Measurements from ENCODE around the gene CPN2. TPM values are rescaled to one million over a fixed set of nuclear protein-coding genes. Genes with fewer than 3 reads are reported as not detected.
A peak's percentile ranks its signal among the peaks of the same experiment; 100 is the strongest.

Gene CPN2
- total RNA-seq, 1 donor from 2014 or later: not detected

DNA sequence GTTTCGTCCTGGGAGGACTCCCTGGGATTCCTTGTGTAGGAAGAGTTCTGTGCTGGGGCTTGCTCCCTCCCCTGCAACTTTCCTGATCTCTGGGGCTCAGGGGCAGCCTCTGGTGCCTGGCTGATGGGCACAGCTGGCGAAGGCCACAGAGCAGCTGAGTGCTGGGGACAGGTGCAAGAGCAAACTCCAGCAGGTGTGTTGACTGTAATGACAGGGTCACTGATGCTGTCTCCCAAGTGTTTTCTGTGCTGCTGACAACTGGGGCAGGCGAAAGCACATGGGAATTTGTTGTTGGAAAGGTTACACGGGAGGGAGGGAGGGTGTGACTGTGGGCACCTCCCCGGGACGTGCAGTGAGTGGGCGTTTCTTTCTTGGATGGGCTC lies 21.6 kb downstream of the CPN2 start:
- intact Hi-C loops (cut with micrococcal nuclease): no loop called here
- peaks cover 13% of the 10 kb centered on the region for H3K4me1 Mint-ChIP-seq (ENCODE audit: low read depth)
- no peak for DNase-seq (ENCODE audit: low spot score)
- no peak overlapping the region for H3K27ac Mint-ChIP-seq
- no peaks in the 10 kb centered on the region for H3K9me3 Mint-ChIP-seq
- H3K36me3 Mint-ChIP-seq (ENCODE audit: low read depth): no peaks in the 10 kb centered on the region
- H3K27me3 Mint-ChIP-seq (ENCODE audit: insufficient read depth): peaks cover 16% of the 10 kb centered on the region
- H3K4me3 Mint-ChIP-seq: no peak overlapping the region

DNA sequence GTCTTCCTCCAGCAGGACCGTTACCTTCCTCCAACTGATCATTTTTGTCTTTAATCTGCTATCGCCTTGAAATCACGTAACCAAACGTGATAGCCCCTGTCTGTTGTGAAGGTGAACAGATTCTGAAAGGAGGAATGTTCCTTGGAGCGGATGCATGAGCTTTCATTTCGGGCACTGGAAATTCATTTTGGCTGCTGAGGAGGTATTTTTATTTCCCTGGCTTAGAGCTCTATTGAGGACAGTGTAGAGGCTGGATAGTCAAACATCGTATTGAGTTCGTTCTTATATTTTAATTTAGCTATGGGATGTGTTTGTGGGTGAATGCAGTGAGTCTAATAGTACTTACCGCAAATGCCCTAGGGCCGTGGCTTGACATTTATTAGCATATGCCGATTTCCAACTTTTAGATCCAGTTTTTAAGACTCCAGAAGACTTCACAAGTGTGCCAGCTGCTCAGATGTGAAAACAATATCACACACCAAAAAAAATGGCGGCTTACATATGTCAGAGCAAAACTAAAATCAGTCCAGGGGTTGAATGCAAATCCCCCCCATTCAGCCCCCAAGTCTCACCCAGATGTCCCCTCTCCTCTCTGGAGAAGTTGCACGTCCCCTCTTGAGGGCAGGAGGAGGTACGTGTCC lies 22.1 kb downstream of the CPN2 start:
- H3K4me1 Mint-ChIP-seq (ENCODE audit: low read depth): peaks cover 11% of the 10 kb centered on the region
- no peaks in the 10 kb centered on the region for H3K9me3 Mint-ChIP-seq
- DNase-seq (ENCODE audit: low spot score): no peak
- intact Hi-C loops (cut with micrococcal nuclease): no loop called here
- H3K27me3 Mint-ChIP-seq (ENCODE audit: insufficient read depth): peaks cover 16% of the 10 kb centered on the region
- H3K36me3 Mint-ChIP-seq (ENCODE audit: low read depth): no peaks in the 10 kb centered on the region
- H3K4me3 Mint-ChIP-seq: no peak overlapping the region
- no peak overlapping the region for H3K27ac Mint-ChIP-seq

DNA sequence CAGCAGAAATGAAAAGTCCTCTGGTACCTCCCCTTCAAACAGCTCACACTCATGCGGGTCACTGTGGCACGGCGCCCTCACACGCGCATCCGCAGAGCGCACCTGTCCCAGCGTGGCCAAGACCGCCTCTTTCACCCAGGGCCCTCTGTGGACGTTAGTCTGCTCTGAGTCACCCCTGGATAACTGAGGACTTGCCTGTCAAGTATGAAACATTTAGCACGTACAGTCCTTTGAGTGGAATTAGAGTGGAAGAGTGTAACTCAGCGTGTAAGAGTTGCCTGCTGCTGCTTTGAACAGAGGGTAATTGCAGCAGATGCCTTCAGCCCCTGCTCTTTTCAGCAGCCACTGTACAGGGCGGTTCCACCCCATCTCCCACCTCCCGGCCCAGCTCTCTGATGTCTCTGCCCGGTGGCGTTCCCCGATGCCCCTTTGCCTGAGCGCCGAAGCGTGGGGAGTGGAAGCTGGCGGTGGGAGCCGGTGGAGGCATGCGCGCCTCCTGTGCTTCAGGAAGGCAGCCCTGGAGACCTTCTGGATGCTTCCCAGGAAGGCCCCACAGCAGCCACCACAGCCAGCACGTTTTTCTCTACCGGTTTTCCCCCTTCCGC lies 23.0 kb downstream of the CPN2 start:
- Mint-ChIP-seq H3K4me1 (ENCODE audit: low read depth) (peaks cover 5% of the 10 kb centered on the region), H3K4me3 (no peak overlapping the region), H3K27ac (no peak overlapping the region), H3K27me3 (ENCODE audit: insufficient read depth) (peaks cover 14% of the 10 kb centered on the region), H3K36me3 (ENCODE audit: low read depth) (no peaks in the 10 kb centered on the region), H3K9me3 (no peaks in the 10 kb centered on the region)
- DNase-seq (ENCODE audit: low spot score): no peak
- intact Hi-C loops (cut with micrococcal nuclease): no loop called here

DNA sequence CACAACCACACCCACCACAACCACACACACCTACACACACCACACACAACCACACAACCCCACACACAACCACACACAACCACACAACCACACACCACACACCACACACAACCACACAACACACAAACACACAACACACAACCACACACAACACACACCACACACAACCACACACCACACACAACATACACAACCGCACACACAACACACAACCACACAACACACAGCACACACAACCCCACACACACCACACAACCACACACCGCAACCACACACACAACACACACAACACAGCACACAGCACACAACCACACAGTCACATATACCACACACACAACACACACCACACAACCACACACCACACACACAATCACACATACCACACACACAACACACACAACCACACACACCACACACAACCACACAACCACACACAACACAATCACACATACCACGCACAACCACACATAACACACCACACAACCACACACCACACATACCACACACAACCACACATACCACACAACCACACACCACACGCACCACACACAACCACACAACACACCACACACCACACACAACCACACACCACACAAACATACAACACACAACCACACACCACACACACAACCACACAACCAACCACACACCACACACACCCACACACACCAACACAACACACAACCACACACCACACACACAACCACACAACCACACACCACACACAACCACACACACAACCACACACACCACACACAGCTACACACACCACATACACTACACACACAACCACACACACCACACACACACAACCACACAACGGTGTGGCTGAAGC lies 23.7 kb downstream of the CPN2 start:
- no peaks in the 10 kb centered on the region for H3K4me1 Mint-ChIP-seq (ENCODE audit: low read depth)
- no peaks in the 10 kb centered on the region for H3K36me3 Mint-ChIP-seq (ENCODE audit: low read depth)
- no peak for DNase-seq (ENCODE audit: low spot score)
- H3K4me3 Mint-ChIP-seq: no peak overlapping the region
- no peaks in the 10 kb centered on the region for H3K9me3 Mint-ChIP-seq
- peaks cover 7% of the 10 kb centered on the region for H3K27me3 Mint-ChIP-seq (ENCODE audit: insufficient read depth)
- no peak overlapping the region for H3K27ac Mint-ChIP-seq
- intact Hi-C loops (cut with micrococcal nuclease): no loop called here

DNA sequence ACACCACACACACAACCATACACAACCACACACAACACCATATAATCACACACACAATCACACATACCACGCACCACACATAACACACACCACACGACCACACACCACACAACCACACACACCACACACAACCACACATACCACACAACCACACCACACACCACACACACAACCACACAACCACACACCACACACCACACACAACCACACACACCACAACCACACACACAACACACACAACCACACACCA lies 24.2 kb downstream of the CPN2 start:
- DNase-seq (ENCODE audit: low spot score): no peak
- Mint-ChIP-seq H3K9me3 (no peaks in the 10 kb centered on the region), H3K27me3 (ENCODE audit: insufficient read depth) (peaks cover 6% of the 10 kb centered on the region), H3K4me3 (no peak overlapping the region), H3K4me1 (ENCODE audit: low read depth) (no peaks in the 10 kb centered on the region), H3K36me3 (ENCODE audit: low read depth) (no peaks in the 10 kb centered on the region), H3K27ac (no peak overlapping the region)
- intact Hi-C loops (cut with micrococcal nuclease): no loop called here

DNA sequence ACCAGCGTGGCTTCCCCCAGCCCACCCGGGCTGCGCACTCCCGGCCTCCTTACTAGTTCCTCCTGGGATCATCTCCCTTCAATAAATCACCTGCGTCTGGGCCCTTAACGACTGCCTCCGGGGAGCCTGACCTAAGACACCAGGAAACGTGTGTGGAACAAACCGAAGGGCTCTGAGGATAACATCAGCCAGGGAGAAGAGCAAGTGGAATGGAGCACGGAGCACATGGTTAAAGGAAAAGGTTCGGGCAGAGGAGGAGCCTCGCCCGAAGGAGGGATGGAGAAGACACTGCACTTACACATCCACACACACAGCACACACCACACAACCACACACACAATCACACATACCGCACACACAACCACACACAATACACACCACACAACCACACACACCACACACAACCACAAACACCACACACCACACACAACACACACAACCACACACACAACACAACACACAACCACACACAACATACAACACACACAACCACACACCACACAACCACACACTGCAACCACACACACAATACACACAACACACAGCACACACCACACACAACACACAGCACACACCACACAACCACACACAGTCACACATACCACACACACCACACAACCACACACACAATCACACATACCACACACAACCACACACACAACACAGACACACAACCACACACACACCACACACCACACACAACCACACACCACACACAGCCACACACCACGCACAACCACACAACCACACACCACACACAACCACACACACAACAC lies 24.7 kb downstream of the CPN2 start:
- intact Hi-C loops (cut with micrococcal nuclease): no loop called here
- H3K9me3 Mint-ChIP-seq: no peaks in the 10 kb centered on the region
- no peak overlapping the region for H3K27ac Mint-ChIP-seq
- peaks cover 4% of the 10 kb centered on the region for H3K27me3 Mint-ChIP-seq (ENCODE audit: insufficient read depth)
- H3K36me3 Mint-ChIP-seq (ENCODE audit: low read depth): no peaks in the 10 kb centered on the region
- H3K4me1 Mint-ChIP-seq (ENCODE audit: low read depth): no peaks in the 10 kb centered on the region
- H3K4me3 Mint-ChIP-seq: no peak overlapping the region
- no peak for DNase-seq (ENCODE audit: low spot score)

DNA sequence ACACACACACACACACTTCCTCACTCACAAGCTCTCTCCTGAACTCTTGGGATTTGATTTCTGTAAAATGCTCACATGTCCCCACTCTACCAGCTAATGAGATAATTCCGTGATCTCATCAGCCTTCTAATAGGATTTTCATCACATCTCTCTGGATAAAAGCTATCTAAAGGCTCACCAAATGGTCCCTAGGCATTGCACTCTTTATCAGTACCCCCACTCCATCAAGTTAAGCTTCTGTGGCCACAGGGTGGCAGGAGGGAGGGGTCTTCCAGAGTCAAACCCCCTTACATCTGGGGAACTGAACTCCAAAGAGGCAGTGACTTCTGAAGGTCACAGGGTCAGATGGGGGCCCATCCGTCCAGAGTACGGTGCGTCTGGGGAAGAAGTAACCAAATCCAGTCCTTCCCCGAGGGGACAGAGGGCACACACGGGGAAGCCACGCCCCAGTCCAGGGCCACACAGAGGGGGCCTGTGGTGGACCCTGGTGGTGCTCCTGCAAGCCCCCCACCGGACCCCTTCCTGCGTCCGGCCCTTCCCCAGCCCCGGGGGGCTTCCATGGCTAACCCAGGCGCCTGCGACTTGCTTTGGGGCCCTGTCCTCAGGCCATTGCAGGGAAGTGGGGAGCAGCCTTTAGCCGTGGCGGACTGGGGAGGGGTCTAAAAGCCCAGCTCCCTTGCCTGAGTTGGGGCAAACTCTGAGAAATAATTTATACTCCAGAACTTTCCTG lies 25.5 kb downstream of the CPN2 start:
- H3K27ac Mint-ChIP-seq: no peak overlapping the region
- intact Hi-C loops (cut with micrococcal nuclease): no loop called here
- H3K4me3 Mint-ChIP-seq: no peak overlapping the region
- H3K9me3 Mint-ChIP-seq: no peaks in the 10 kb centered on the region
- DNase-seq (ENCODE audit: low spot score): no peak
- no peaks in the 10 kb centered on the region for H3K36me3 Mint-ChIP-seq (ENCODE audit: low read depth)
- H3K4me1 Mint-ChIP-seq (ENCODE audit: low read depth): no peaks in the 10 kb centered on the region
- H3K27me3 Mint-ChIP-seq (ENCODE audit: insufficient read depth): peaks cover 6% of the 10 kb centered on the region

DNA sequence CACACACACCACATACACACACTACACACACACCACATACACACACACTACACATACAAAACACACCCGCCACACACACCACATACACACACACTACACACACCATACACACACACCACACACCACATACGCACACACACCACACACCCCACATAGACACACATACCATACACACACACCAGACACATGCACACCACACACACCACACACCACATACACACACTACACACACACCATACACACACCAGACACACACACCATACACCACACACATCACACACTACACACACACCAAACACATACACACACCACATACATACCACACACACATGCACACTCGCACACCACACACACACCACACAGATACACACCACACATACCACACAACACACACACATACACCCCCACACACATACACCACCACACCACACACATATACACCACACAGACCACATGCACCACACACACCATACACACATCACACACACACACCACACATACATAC lies 26.3 kb downstream of the CPN2 start:
- Mint-ChIP-seq H3K4me3 (no peak overlapping the region), H3K4me1 (ENCODE audit: low read depth) (no peaks in the 10 kb centered on the region), H3K27me3 (ENCODE audit: insufficient read depth) (peaks cover 6% of the 10 kb centered on the region), H3K27ac (no peak overlapping the region), H3K36me3 (ENCODE audit: low read depth) (peaks cover under 1% of the 10 kb centered on the region), H3K9me3 (peaks cover 2% of the 10 kb centered on the region)
- intact Hi-C loops (cut with micrococcal nuclease): no loop called here
- no peak for DNase-seq (ENCODE audit: low spot score)

DNA sequence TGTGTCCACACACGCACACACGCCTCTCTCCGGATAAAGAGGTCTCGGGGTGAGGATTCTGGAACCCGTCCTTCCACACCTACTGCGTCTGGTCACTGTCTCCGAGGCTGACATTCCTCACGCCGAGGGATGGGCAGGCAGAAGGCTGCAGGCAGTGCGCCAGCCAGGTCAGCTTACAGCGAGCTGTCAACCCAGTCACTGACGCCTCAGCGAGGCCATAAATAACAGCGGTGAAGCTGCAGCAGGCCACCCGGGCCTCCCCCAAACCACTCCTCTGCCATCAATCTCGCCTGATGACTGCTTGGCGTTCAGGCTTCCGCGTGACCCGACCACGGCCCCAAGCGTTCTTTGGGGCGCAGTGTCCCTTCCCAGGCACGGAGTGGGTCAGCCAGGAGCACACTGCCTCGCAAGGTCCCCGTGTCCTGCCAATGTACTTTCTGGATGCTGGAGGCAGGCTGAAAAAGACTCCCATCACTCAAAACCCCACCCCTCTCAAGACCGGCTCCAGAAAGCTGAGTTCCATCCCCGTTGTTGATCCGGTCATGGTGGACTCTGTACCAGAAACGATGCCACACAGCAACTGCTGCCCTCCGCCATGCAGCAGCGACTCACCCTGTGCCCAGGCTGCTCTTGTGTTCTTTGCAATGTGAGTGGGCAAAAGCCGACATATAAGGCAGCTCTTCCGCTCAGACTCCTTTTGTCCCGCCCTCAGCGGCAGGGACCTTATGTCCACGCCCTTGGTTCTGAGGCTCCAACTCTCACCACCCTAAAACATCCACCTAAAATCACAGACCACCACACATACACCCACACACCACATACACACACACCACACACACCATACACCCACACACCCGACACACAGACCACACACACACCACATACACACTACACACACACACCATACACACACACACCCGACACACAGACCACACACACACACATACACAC lies 27.1 kb downstream of the CPN2 start:
- peaks cover 10% of the 10 kb centered on the region for H3K9me3 Mint-ChIP-seq
- DNase-seq (ENCODE audit: low spot score): no peak
- no peaks in the 10 kb centered on the region for H3K4me1 Mint-ChIP-seq (ENCODE audit: low read depth)
- intact Hi-C loops (cut with micrococcal nuclease): no loop called here
- peaks cover 7% of the 10 kb centered on the region for H3K36me3 Mint-ChIP-seq (ENCODE audit: low read depth)
- H3K4me3 Mint-ChIP-seq: no peak overlapping the region
- H3K27me3 Mint-ChIP-seq (ENCODE audit: insufficient read depth): peaks cover 6% of the 10 kb centered on the region
- H3K27ac Mint-ChIP-seq: no peak overlapping the region

DNA sequence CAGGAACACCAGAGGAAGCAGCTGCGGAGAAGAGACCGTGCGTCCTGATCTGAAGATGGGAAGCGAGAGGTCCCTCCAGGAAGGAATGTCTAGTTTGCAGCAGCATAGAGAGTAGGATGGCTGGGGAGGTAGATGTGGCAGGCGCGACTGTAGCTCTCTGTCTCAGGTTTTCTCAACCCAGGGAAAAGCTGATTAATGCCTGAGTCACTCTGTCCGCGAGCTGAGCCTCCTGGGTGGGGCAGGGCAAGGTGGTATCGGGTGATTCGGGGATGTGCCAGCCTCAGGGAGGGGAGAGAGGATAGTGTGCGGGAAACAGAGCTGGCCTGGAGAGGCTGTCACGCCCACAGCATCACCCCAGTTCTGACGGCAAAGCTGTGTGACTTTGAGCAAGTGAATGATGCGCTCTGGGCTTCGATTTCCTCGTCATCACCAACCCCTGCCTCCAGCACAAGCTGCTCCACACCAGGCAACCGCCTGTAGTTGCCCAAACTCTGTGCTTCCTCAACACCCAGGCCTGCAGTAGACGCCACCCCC lies 28.4 kb downstream of the CPN2 start:
- intact Hi-C loops (cut with micrococcal nuclease): no loop called here
- H3K27me3 Mint-ChIP-seq (ENCODE audit: insufficient read depth): peaks cover 6% of the 10 kb centered on the region
- H3K27ac Mint-ChIP-seq: no peak overlapping the region
- no peaks in the 10 kb centered on the region for H3K4me1 Mint-ChIP-seq (ENCODE audit: low read depth)
- peaks cover 16% of the 10 kb centered on the region for H3K9me3 Mint-ChIP-seq
- H3K36me3 Mint-ChIP-seq (ENCODE audit: low read depth): peaks cover 10% of the 10 kb centered on the region
- H3K4me3 Mint-ChIP-seq: peak overlapping the region; percentile 15
- no peak for DNase-seq (ENCODE audit: low spot score)

DNA sequence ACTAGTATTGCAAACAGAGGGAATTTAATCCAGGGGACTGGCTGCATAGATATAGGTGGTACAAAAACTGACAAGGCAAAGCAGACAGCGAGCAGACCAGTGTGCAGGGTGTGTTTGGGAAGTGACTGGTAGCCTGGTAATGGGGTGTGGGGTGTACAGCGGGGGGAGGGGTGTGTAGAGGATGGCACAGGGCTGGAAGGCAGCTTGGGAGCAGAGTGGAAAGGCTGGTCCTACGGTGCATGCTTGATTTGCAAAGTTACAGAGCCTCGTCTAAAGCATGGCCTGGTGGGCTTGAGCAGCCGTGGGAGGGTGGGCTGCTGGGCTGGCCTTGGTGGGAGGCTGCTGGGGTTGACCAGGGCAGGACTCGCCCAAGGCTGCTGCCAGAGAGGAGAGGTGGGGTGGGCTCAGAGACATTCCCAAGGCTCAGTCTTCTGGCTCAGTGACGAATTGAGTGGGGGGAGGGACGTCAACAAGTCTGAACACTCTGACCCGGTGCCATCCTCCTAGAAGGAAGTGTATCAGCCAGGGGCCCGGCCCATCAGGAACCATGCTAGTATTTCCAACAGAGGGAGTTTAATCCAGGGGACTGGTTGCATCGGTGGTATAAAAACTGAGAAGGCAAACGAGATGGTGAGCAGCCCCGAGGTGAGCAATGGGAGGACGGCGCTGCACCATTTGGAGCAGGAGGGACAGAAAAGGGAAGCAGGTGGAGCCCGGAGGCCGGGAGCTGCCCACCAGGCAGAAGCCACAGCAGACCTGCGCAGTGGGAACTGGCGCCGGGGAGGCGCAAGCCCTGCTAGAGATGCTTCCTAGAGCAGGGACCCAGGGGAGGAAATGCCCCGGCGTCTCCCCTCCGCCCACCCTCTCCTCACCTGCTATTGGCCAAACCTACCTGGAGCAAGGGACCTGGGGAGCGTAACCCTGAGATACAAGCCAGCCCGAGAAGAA lies 29.2 kb downstream of the CPN2 start:
- no peak overlapping the region for H3K27ac Mint-ChIP-seq
- no peaks in the 10 kb centered on the region for H3K4me1 Mint-ChIP-seq (ENCODE audit: low read depth)
- H3K4me3 Mint-ChIP-seq: peak overlapping the region; percentile 15
- intact Hi-C loops (cut with micrococcal nuclease): no loop called here
- peaks cover 6% of the 10 kb centered on the region for H3K27me3 Mint-ChIP-seq (ENCODE audit: insufficient read depth)
- no peak for DNase-seq (ENCODE audit: low spot score)
- peaks cover 16% of the 10 kb centered on the region for H3K9me3 Mint-ChIP-seq
- H3K36me3 Mint-ChIP-seq (ENCODE audit: low read depth): peaks cover 11% of the 10 kb centered on the region

Data from activated T-helper 1 cell treated with anti-CD3 and anti-CD28 coated beads, Interleukin-12 subunit alpha, Interleukin-12 subunit beta, Interleukin-2, Interleukin-4 antibody, amounts not matched to agents 30 ng/mL and 10 ng/mL and 1 ng/mL, durations not matched to agents 14 hours and 24 hours and 36 hours (primary cell).